ENCODE data around the gene GPR139.

- TF ChIP-seq CTCF (IDR thresholded peaks at IDR 0.05; ENCODE audit: insufficient read depth, low read length, poor library complexity, severe bottlenecking) = no peak
- no peak for TF ChIP-seq EZH2phosphoT487 (conservative IDR thresholded peaks at IDR 0.05; ENCODE audit: low read length)
Measured at GRCh38 chr16:20026361-20027072, 47.2 kb downstream of the GPR139 start.
